Right renal pelvis (tissue), 4 donors: Measurements from ENCODE around the gene PALD1. TPM values are rescaled to one million over a fixed set of nuclear protein-coding genes. Genes with fewer than 3 reads are reported as not detected.

ENCODE experiments used
- DNase-seq, 4 donors: peaks; one replicate each; pipeline ENCODE4 v3.0.0-alpha.2; 2013; ENCODE audit warnings: low read depth in 4 of 4, low spot score in 3 of 4, missing footprints in 1 of 4
- polyA plus RNA-seq, 4 donors: library from polyadenylated mRNA; unstranded; fragments of 120-200 nt; gene quantifications; one replicate each; pipeline ENCODE4 v1.2.1, GENCODE V29; 2013; ENCODE audit not compliant: insufficient read length in 4 of 4

The PALD1 gene
- polyA plus RNA-seq, 4 donors: 9.8 to 12.1 (median 11.3) TPM

DNA sequence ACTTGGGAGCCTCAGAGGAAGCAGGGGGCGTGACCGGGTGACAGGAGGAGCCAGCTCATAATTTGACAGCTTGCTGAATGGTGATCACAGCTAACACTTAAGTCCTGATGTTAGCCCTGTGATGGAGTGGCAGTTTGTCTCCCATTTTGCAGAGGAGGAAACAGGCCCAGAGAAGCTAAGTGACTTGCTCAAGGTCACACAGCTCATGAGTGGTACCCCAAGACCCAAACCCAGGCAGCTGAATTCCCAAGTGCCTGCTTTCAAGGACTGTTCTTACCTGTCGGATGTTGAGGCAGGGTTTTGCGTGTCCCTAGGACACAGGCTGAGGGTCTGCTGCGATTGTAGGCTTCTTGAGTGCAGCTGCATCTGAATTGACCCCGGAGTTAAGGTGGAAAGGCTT lies 51.7 kb downstream of the PALD1 start:
- DNase-seq: no peak

GRCh38 chr10:70532554-70533188 lies 54.1 kb downstream of the PALD1 start:
- no peak for DNase-seq

DNA sequence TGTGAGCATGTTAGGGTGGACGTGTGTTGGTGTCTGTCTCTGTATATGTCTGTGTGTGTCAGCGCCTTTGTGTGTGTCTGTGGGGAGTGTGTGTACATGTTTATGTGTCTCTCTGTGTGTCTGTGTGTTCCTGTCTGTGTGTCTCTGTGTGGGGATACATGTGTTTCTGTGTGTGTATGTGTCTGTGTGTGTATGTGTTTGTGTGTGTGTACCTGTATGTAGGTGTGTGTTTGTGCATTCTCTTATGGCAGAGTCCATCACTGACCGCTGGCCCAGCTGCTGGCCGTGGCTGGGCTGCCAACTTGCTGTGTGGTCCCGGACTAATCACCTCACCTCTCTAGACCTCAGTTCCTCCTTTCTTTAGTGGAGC lies 54.6 kb downstream of the PALD1 start:
- DNase-seq: no peak

GRCh38 chr10:70534281-70534680 lies 55.7 kb downstream of the PALD1 start:
- no peak for DNase-seq

DNA sequence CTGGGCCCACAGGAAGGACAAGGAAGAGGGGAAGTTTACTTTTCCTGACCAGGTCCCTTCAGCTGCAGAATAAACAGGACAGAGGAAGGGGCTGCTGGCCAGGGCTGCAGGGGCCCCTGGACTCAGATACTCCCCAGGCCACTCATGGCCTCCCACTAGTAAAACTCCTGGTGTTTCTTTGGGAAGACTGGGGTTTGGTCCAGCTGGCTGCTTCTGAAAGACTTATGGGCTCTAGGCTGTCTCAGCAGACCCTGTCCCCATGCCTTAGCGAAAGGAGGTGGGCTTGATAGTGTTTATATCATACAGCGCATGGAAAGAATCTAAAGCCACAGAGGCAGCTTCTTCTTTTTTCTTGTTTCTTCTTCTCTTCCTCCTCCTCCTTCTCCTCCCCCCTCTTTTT lies 56.4 kb downstream of the PALD1 start:
- no peak for DNase-seq

- no peak for DNase-seq
These were observed 56.9 kb downstream of the PALD1 start for GRCh38 chr10:70535451-70535850.

DNA sequence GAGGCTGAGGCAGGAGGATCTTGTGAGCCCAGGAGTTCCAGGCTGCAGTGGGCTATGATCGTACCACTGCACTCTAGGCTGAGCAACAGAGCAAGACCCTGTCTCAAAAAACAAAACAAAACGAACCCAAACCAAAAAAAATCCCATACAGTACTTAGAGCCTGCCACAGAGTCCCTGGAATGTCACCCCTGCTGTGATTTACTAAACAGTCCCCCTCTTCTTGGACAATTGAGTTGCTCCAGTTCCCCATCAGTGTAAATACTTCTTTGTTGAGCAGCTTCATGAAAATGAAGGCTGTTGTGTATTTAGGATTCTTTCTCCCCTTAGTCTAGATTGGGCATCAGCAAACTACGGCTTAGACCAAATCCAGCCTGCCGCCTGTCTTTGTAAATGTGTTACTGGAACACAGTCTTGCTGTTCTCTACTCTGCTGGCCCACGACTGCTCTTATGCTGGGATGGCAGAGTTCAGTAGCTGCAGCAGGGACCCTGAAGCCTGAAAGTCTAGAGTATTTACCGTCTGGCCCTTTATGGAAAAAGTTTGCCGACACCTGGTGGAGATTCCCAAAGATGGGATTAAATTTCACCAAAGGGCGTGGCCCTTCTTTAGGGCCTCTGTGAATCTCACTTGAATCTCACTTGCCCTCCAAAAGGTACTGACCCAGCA lies 57.8 kb downstream of the PALD1 start:
- DNase-seq: no peak

DNA sequence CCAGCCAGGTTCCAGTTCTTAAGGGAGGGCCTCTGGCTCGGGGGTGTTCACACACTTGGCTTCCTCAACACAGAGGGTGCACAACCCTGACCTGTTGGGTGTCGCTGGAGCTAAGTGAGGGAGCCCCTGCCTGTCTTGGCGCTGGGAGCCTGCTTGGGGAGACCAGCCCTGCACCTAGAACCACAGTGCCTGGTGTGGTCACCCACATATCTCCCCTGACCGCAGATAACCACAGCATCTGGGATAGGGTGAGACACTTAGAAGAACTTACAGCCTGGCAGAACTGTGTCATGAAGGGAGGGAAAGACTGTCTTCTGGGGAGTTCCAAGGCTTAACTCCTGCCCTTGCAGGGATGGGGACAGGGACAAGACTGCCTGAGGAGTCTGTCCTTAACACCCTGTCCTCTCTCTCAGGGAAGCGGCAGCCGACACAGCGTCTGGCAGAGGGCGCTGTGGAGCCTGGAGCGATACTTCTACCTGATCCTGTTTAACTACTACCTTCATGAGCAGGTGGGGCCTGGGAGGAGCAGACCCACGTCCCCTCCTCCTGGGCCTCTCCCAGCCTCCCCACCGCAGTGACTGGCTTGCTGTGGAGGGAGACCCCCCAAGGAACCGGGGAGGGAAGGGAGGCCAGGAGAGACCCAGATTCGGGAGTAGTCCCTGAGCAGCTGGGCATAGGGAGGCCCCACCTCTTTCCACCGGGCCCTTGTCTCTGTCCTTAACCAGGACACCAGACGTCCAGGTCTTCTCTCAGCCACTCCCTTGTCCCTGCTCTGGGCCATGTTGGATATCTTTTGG lies 59.0 kb downstream of the PALD1 start:
- no peak for DNase-seq

DNA sequence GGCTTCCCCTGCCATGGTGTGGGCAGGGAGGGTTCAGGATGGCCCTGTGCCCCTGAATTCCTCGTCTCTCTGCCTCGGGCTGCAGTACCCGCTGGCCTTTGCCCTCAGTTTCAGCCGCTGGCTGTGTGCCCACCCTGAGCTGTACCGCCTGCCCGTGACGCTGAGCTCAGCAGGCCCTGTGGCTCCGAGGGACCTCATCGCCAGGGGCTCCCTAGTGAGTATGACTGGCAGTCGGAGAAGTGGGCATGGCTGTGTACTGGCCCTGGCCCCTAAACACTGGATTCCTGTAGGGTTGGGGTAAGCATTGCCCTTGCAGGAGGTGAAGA lies 59.6 kb downstream of the PALD1 start:
- no peak for DNase-seq

- no peak for DNase-seq
These were observed 60.3 kb downstream of the PALD1 start for GRCh38 chr10:70538731-70539338.

DNA sequence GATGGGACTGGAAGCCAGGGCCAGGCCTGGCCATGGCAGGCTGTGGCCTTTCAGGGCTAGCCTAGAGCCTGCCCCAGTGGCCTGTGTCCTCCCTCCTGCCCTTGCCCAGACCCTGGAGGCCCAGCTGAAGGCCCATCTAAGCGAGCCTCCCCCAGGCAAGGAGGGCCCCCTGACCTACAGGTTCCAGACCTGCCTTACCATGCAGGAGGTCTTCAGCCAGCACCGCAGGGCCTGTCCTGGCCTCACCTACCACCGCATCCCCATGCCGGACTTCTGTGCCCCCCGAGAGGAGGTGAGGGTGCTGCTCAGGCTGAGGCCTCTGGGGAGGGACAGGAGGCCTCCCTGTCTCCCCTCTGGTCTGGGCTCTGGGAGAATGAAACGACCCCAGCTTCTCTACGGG lies 60.9 kb downstream of the PALD1 start:
- DNase-seq: no peak

GRCh38 chr10:70540089-70540788 lies 61.7 kb downstream of the PALD1 start:
- DNase-seq: no peak

DNA sequence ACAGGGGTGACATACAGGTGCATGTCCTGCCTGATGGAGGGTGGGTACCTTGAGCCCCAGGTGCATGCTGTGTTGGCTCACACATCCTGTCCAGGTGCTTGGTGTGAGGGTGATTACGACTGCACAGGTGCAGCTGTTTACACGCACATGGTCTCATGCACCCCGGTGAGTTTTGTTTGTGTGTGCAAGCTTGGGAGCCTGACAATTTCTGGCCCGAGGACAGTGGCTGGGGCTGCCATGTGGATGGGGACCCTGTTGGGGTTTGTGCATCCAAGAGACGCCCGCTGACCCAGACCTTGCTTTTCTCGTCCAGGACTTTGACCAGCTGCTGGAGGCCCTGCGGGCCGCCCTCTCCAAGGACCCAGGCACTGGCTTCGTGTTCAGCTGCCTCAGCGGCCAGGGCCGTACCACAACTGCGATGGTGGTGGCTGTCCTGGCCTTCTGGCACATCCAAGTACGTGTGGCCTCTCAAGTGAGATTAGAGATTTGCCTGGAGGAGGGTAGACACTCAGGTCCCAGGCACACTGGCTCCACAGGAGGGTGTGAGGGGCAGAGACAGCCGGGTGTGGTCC lies 62.3 kb downstream of the PALD1 start:
- no peak for DNase-seq

DNA sequence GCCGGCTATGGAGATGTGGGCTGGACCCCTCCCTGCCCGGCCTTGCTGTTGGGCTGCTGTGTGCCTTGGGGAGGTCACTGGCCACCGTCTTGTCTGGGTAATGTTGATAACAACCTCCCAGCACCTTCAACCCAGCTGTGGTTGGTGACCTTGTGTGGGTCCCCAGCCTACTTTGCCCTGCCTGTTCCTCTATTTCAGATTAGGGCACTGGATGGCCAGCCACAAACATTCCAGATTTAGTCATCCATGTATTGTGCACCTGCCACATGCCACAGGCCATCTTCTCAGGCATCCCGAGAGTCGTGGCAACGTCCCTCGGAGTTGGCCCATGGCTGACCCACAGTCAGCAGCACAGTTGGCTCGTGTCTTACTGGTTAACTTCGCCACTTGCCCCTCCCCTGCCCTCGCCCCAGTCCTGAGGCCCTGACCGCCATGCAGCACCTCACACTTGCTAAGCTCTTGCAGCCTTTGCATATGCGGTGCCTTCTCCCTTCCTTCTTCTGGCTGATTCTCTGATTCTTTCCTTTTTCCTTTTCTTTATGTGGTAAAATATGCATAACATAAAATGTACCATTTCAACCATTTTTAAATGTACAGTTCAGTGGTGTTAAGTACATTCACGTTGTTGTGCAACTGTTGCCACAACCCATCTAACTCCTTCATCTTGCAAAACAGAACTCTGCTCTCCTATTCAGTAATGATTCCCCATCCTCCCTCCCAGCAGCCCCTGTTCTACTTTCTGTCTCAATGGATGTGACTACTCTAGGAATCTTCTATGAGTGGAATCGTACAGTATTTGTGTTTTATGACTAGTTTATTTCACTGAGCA lies 63.4 kb downstream of the PALD1 start:
- DNase-seq: no peak

GRCh38 chr10:70542565-70542938 lies 64.0 kb downstream of the PALD1 start:
- no peak for DNase-seq

DNA sequence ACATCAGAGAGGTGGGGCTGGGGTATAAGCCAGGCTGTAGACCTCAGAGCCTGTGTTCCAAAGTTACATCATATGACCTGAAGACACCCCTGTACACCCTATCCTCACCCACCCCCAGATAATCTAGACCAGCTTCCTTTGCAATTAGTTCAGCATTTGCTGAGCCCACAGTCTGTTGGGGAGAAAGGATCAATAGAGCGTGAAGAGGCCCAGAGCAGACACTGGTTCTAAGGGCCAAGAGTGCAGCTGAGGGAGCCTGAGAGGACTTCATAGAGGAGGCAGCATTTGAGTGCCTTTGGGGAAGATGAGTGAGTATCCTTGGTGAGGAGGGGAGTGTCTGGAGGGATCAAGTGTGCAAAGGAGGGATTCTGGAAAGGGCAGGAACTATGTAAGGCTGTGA lies 65.3 kb downstream of the PALD1 start:
- no peak for DNase-seq

DNA sequence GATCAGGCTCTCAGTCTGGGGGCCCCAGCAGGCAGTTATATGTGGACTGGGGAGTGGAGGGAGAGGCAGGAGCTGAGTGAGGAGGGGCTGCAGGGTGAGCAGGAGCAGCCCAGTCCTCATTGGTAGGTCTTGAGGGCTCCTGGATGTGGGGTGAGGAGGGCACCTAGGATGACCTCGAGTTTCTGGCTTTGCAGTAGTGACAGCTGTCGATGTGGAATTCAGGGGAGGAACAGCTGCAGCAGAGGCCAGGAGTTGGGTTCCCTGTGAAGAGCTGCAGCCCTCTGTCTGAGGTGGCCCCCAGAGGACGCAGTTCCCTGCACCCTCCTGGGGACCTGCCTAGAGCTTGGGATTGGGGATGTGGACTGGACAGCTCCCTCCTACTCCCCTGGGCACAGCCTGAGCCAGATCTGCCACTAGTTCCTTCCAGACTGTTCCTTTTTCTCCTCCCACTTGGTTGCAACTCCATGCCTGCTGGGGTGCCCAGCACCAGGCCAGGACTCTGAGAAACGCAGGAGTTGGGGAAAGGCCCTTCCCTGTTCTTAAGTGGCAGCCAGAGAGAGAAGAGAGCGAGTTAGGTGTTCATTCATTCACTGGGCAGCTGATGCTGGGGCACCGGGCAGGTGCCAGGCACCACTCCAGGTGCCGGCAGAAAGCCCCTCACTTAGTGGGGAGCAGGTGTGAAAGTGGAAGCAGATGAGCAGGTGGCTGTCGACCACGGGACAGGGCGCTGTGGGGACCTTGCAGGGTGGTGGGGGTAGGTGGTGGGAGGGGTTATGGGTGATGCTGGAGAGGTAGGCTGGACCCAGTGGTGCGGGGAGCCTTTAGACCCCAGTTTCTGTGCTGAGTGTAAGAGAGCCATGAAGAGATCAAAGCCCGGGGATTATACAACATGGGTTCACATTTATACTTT lies 66.1 kb downstream of the PALD1 start:
- DNase-seq: no peak

DNA sequence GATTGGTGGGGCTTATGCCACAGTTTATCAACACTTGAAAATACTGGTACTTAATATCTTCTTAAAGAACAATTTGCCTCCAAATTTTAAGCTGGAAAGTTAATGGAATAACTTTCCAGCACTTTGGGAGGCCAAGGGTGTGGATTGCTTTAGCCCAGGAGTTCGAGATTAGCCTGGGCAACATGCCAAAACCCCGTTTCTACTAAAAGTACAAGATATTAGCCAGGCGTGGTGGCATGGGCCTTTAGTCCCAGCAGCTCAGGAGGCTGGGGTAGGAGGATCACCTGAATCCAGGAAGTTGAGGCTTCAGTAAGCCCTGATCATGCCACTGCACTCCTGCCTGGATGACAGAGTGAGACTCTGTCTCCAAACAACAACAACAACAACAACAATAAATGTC lies 68.0 kb downstream of the PALD1 start:
- DNase-seq: no peak
